GM12864 (cell line): ENCODE measurements around the gene ABCD1.
A peak's percentile ranks its signal among the peaks of the same experiment; 100 is the strongest.

Experiments used
- DNase-seq: peaks from one replicate; pipeline ENCODE4 v3.0.0-alpha.2; 2011; ENCODE audit warnings: low read depth
- H3K4me3 ChIP-seq: 2 replicates; pipeline ENCODE4 v1.5.1; 2011; ENCODE audit warnings: mild to moderate bottlenecking, low read depth, low read length, control low read depth
- CTCF ChIP-seq: IDR thresholded peaks from 2 replicates; pipeline ENCODE4 v1.5.1; 2011; ENCODE audit warnings: low read depth, mild to moderate bottlenecking, moderate library complexity, low read length, control low read depth, inconsistent platforms; ENCODE audit errors: missing control alignments

Gene ABCD1

DNA sequence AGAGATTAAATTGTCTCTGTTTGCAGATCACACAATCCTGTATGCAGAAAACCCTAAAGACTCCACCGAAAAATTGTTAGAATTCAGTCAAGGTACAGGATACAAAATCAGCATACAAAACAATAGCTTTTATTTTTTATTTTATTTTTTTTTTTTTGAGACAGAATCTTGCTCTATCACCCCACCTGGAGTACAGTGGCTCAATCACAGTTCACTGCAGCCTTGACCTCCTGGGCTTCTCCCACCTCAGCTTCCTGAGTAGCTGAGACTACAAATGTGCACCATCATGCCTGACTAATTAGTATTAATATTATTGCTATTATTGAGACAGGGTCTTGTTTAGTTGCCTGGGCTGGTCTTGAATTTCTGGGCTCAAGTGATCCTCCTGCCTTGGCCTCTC, 30.5 kb downstream of the ABCD1 start:
- no peak for TF ChIP-seq CTCF
- no peak overlapping the region for H3K4me3 ChIP-seq
- no peak for DNase-seq

- TF ChIP-seq CTCF: no peak
- no peak overlapping the region for H3K4me3 ChIP-seq
- no peak for DNase-seq
Measured at GRCh38 chrX:153761863-153762262, 37.2 kb downstream of the ABCD1 start.

DNA sequence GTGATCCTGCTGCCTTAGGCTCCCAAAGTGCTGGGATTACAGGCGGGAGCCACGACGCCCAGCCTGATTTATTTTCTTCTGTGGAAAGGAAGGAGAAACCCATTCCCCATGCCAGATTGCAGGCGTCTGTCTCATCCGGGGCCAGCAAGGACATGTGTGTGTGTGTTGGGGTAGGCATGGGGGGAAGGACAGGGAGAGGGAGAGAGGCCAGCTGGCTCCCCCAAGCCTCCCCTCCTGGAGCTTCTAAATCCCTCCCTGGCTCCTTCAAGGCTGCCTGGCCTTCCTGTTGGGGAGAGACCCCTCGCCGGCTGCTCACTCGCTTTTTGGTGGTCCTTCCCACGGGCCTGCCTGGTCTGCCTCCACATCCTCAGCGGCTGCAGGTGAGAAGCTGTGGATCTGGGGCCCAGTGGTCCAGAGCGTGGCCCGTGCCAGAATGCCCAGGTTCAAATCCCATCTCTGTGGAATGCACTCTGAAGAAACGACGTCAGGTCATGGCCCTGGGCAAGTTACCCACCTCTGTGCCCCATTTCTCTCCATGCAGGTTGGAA, 38.0 kb downstream of the ABCD1 start:
- TF ChIP-seq CTCF: no peak
- no peak for DNase-seq

DNA sequence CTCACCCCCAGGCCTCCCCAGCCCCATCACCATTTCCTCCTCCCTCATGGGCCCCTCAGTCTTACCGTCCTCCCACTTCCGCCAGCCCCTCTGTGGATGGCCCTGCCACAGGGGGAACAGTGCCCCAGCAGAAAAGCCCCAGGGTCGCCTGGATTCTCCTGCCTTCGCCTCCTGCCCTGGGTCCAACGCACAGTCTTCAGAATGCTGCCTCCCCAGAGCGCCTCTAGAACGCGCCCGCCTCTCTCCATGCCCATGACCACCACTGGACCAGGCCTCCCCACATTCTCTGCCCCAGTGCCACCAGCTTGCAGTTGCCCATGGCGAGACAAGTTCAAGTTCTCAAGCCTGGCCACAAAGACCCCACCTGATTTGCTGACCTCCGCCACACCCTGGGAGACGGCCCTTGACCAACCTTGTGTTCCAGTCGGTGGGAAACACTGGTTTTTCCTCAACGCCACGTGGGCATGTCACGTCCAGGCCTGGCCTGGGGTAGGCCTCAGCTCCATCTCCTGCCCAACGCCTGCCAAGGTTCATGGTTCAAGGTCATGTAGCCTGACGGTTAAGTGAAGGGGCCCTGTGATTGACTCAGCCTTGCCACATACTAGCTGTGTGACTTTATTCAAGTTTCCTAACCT, 38.8 kb downstream of the ABCD1 start:
- no peak for DNase-seq
- no peak overlapping the region for H3K4me3 ChIP-seq
- TF ChIP-seq CTCF: no peak

More for the DNA sequence above, 38.0 kb downstream of the ABCD1 start:
- no peak overlapping the region for H3K4me3 ChIP-seq

DNA sequence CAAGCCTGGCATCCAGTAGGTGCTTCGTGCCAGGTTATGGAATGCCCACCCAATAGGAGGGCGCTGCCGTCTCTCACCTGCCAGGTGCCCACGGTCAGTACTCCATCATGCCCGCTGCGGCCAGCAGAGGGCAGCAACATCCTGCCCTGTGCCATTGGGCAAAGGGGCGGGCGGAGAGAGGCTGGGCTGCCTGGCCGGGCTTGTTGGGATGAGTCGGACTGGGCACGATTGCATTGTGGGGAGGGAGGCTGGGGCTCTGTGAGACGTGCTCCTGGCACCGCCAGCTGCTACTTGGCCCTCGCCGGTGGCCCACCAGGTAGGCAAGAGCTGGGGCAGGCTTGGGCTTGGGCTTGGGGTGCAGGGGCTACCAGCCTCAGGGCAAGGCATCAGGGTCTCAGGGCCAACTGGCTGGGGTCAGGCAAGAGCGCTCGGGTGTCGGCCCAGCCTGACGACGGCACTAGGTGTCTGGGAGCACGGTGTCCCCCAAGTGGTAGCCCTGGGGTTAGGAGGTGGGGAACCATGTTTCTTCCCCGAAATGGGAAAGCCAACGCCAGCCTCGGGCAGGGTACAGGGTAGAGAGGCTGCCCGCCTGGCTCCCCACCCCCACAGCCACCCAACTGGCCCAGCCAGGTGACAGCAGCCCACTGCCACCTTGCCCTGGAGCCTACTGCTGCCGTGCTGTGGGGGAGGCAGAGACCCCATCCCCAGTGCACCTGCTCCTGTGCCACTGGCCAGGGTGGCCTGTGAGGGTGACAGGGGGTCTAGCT, 39.5 kb downstream of the ABCD1 start, which contains the start of gene PLXNB3:
PLXNB3 (plus strand) TSS at position 261 of the 767 bp plus-strand sequence. CDS start 1,287 bp downstream, outside the sequence.
- no peak within 1 kb of the TSS for H3K4me3 ChIP-seq
- peak; percentile 3 for DNase-seq
- peak; percentile 71 for TF ChIP-seq CTCF

DNA sequence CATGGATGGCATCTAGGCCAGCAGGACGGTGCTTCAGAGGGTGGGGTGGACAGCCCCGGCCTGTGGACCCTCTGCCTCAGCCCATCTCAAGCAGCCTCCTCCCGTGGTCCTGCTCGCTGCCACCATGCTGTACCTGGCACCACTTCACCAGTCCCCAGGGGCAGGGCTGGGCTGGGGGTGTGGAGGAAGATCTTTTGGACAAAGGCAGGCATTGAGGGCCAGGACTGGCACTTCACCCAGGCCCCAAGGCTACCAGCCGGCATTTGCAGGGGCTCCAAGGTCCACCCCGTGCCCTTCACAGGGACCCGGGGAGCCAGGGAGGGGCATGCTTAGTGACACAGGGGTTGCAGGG, 40.1 kb downstream of the ABCD1 start:
- H3K4me3 ChIP-seq: no peak overlapping the region
- no peak for DNase-seq
- TF ChIP-seq CTCF: no peak
